ENCODE data around the gene SHISA8.

SHISA8 gene

GRCh38 chr22:41862160-41862529, 52.7 kb downstream of the SHISA8 start:
- Histone ChIP-seq H3K36me3 (ENCODE audit: control insufficient read depth in 1 of 2, insufficient read depth in 2 of 2, low read length in 2 of 2) (peaks cover 0 to 19% of the 10 kb centered on the region in 2 donors), H3K9ac (ENCODE audit: low read depth in 1 of 2, low read length in 2 of 2) (peak overlapping the region; percentile 8 to 36), H3K27ac (ENCODE audit: low read depth, low read length) (no peak overlapping the region), H3K9me3 (ENCODE audit: control insufficient read depth in 1 of 2, low read length in 2 of 2) (no peaks in the 10 kb centered on the region), H3K4me1 (ENCODE audit: control insufficient read depth in 1 of 2, insufficient read depth in 2 of 2, low read length in 2 of 2) (peaks cover 15 to 33% of the 10 kb centered on the region in 2 donors), H3K4me3 (ENCODE audit: low read depth in 1 of 2, low read length in 2 of 2) (no peak overlapping the region), H3K27me3 (ENCODE audit: control insufficient read depth in 1 of 2, insufficient read depth in 2 of 2, low read length in 2 of 2) (no peaks in the 10 kb centered on the region)
